Left lung (tissue), 10 donors: ENCODE results near the gene KMT2C. TPM values are rescaled to one million over a fixed set of nuclear protein-coding genes. Genes with fewer than 3 reads are reported as not detected.
"Not testable (repeated sequence)": the region's sequence is repeated elsewhere in the genome, so short reads cannot be mapped to it uniquely, and the experiment has no call there.

ENCODE experiments used
- ATAC-seq: fragments of 200-7000 bp; cut with Tn5 transposase; one replicate; pipeline ENCODE4 v1.9.1; 2020; ENCODE audit warnings: moderate library complexity
- DNase-seq, 4 donors: peaks; one replicate each; pipeline ENCODE4 v3.0.0-alpha.2; 2013 to 2020
- H3K27ac ChIP-seq, 2 donors: fragments of 200-600 bp; sonication (generic) in 1 of 2; one replicate each; pipeline versions ENCODE4 v1.5.0 to v1.8.0; 2020 to 2021
- H3K27me3 ChIP-seq, 2 donors: fragments of 200-600 bp; sonication (generic) in 1 of 2; one replicate each; pipeline versions ENCODE4 v1.5.0 to v1.8.0; 2020 to 2021
- H3K36me3 ChIP-seq, 2 donors: fragments of 200-600 bp; sonication (generic) in 1 of 2; one replicate each; pipeline versions ENCODE4 v1.5.0 to v1.8.0; 2020 to 2021
- H3K4me1 ChIP-seq, 2 donors: fragments of 200-600 bp; one replicate each; pipeline ENCODE4 v1.8.0; 2021
- H3K4me3 ChIP-seq, 2 donors: fragments of 200-600 bp; sonication (generic) in 1 of 2; one replicate each; pipeline versions ENCODE4 v1.5.0 to v1.8.0; 2020 to 2021; ENCODE audit warnings: mild to moderate bottlenecking in 1 of 2
- H3K9me3 ChIP-seq, 2 donors: fragments of 200-600 bp; sonication (generic) in 1 of 2; one replicate each; pipeline versions ENCODE4 v1.5.0 to v1.8.0; 2020 to 2021
- intact Hi-C, 2 donors: fragments of 100-400 bp; cut with DNase I; formaldehyde crosslinking; loops; one replicate each; pipeline versions ENCODE4 v1.11.2 to v1.14.2; 2022
- polyA plus RNA-seq, 6 donors: library from polyadenylated mRNA; unstranded; fragments of 120-200 nt; gene quantifications; one replicate each; pipeline ENCODE4 v1.2.1, GENCODE V29; 2013; ENCODE audit not compliant: insufficient read length in 6 of 6
- total RNA-seq, 2 donors: library from RNA; stranded (reverse); fragmentation: NEBNext Ultra II Directional; extraction: Animal tissue kit (Norgen Biotek cat#: 25700); gene quantifications; one replicate each; pipeline ENCODE4 v1.2.1, GENCODE V29; 2021
- donor health status: DM: no; HTN: yes; CAD: no.
- donor health status: DM: no; HTN: no; CAD: no.

KMT2C gene
- total and polyA plus RNA-seq, 8 donors: 36.4 to 91.4 (median 42.1) TPM

- H3K4me3 ChIP-seq, intact Hi-C loops, H3K4me1 ChIP-seq, ATAC-seq, H3K9me3 ChIP-seq, DNase-seq, H3K27ac ChIP-seq, H3K27me3 ChIP-seq: not testable (repeated sequence)
- peaks cover 0 to 11% of the 10 kb centered on the region in 2 donors for H3K36me3 ChIP-seq
Observed at GRCh38 chr7:152270427-152270826, 165.4 kb downstream of the KMT2C start.

- ATAC-seq, H3K27ac ChIP-seq, DNase-seq, H3K4me3 ChIP-seq, H3K4me1 ChIP-seq, intact Hi-C loops, H3K27me3 ChIP-seq, H3K9me3 ChIP-seq: not testable (repeated sequence)
- peaks cover 0 to 13% of the 10 kb centered on the region in 2 donors for H3K36me3 ChIP-seq
Observed at GRCh38 chr7:152266859-152267258, 168.9 kb downstream of the KMT2C start.

DNA sequence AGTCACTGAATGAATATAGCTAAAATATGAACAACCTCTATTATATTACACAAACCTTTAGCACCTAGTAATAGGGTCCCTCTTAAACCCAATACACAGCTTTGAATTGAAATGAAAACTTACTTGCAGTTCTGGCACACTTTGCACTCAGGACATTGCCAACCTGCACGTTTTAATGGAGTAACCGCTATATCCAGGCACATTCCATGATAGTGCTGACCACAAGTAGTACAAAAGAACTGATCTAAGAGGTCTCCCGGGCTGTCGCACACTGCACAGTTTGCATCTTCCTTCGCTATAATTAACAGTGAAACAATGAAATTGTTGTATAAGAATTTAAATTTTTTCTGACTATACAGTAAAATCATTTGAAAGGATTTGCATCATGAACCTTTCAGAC, 170.9 kb downstream of the KMT2C start:
- H3K9me3 ChIP-seq, DNase-seq, H3K27ac ChIP-seq, H3K4me1 ChIP-seq, H3K4me3 ChIP-seq, intact Hi-C loops, H3K27me3 ChIP-seq: not testable (repeated sequence)
- H3K36me3 ChIP-seq: peaks cover 0 to 17% of the 10 kb centered on the region in 2 donors
- peak; percentile 26 for ATAC-seq

- DNase-seq, intact Hi-C loops, H3K4me3 ChIP-seq, H3K4me1 ChIP-seq, H3K9me3 ChIP-seq, ATAC-seq, H3K27me3 ChIP-seq, H3K27ac ChIP-seq: not testable (repeated sequence)
- H3K36me3 ChIP-seq: peaks cover 0 to 15% of the 10 kb centered on the region in 2 donors
Observed at GRCh38 chr7:152262146-152262545, 173.7 kb downstream of the KMT2C start.

- intact Hi-C loops, H3K27ac ChIP-seq, DNase-seq, H3K27me3 ChIP-seq, H3K4me1 ChIP-seq, H3K9me3 ChIP-seq, H3K4me3 ChIP-seq: not testable (repeated sequence)
- ATAC-seq: peak; percentile 41
- peaks cover 0 to 15% of the 10 kb centered on the region in 2 donors for H3K36me3 ChIP-seq
Observed at GRCh38 chr7:152259645-152260044, 176.2 kb downstream of the KMT2C start.

GRCh38 chr7:152247851-152248250, 188.0 kb downstream of the KMT2C start:
- DNase-seq, ATAC-seq, H3K9me3 ChIP-seq, H3K4me1 ChIP-seq, H3K27ac ChIP-seq, H3K27me3 ChIP-seq, H3K4me3 ChIP-seq, intact Hi-C loops: not testable (repeated sequence)
- peaks cover 0 to 20% of the 10 kb centered on the region in 2 donors for H3K36me3 ChIP-seq

GRCh38 chr7:152245417-152245816, 190.4 kb downstream of the KMT2C start:
- not testable (repeated sequence) for H3K36me3 ChIP-seq, H3K27me3 ChIP-seq

DNA sequence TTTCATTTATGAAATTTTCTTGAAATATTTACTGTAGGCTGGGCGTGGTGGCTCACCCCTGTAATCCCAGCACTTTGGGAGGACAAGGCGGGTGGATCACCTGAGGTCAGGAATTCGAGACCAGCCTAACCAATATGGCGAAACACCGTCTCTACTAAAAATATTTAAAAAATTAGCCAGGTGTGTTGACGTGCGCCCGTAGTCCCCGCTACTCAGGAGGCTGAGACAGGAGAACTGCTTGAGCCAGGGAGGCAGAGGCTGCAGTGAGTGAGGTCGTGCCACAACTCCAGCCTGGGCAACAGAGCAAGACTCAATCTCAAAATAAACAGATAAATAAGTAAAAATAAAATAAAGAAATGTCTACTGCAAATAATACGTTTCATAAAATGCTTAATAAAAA, 192.3 kb downstream of the KMT2C start:
- intact Hi-C loops, DNase-seq, H3K27me3 ChIP-seq, H3K9me3 ChIP-seq, H3K27ac ChIP-seq, H3K36me3 ChIP-seq, H3K4me3 ChIP-seq, H3K4me1 ChIP-seq, ATAC-seq: not testable (repeated sequence)

More at GRCh38 chr7:152245417-152245816, 190.4 kb downstream of the KMT2C start:
- H3K27ac ChIP-seq, H3K9me3 ChIP-seq, H3K4me3 ChIP-seq, intact Hi-C loops, ATAC-seq, H3K4me1 ChIP-seq, DNase-seq: not testable (repeated sequence)

DNA sequence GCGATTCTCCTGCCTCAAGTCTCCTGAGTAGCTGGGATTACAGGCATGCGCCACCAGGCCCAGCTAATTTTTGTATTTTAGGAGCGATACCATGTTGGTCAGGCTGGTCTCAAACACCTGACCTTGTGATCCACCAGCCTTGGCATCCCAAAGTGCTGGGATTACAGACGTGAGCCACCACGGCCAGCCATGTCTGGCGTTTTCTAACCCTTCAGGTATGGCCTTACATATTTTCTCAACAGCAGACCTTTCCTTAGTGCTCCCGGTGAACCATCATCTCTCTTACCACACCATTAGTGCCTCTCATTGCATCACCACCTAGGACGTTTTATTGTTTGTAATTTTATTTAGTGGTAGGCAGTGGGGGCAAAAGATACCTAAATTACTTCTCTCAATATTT, 194.5 kb downstream of the KMT2C start:
- ATAC-seq, H3K36me3 ChIP-seq, DNase-seq, H3K27ac ChIP-seq, H3K27me3 ChIP-seq, H3K4me1 ChIP-seq, intact Hi-C loops, H3K4me3 ChIP-seq, H3K9me3 ChIP-seq: not testable (repeated sequence)

DNA sequence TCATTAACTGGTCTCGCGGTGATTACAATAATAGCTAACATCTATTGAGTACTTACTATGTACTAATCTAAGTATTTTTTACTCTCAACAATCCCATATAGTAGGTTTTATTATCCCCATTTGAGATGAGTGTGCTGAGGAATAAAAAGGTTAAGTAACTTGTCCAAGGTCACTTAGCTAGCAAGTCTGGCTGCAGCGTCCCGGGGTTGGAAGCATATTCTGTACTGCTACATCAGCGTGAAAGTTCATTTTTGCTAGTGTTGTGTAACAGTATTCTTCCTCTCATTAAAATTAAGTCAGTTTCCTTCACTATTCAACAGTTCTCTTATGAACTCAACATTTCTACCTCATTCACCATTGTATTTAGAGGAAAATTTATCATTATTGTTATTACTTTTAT, 199.5 kb downstream of the KMT2C start:
- H3K27ac ChIP-seq, intact Hi-C loops, ATAC-seq, H3K4me3 ChIP-seq, H3K27me3 ChIP-seq, DNase-seq, H3K9me3 ChIP-seq, H3K4me1 ChIP-seq: not testable (repeated sequence)
- peaks cover 0 to 24% of the 10 kb centered on the region in 2 donors for H3K36me3 ChIP-seq

GRCh38 chr7:152234421-152234820, 201.4 kb downstream of the KMT2C start:
- H3K4me1 ChIP-seq, H3K9me3 ChIP-seq, ATAC-seq, H3K4me3 ChIP-seq, H3K27me3 ChIP-seq, DNase-seq, intact Hi-C loops, H3K27ac ChIP-seq: not testable (repeated sequence)
- H3K36me3 ChIP-seq: peaks cover 0 to 34% of the 10 kb centered on the region in 2 donors
